ENCODE results near the gene CNGB1. TPM values are rescaled to one million over a fixed set of nuclear protein-coding genes. Genes with fewer than 3 reads are reported as not detected.

CNGB1 gene
- total and polyA plus RNA-seq, 4 donors = 2.1 to 6.5 (median 4.3) TPM

Other genes with a start within 250 kb of the CNGB1 start
- gene KATNB1, start 235.4 kb downstream of the CNGB1 start, total RNA-seq = 10 to 100 TPM; 28.8 to 33.5 TPM
- gene KATNB1, start 235.4 kb downstream of the CNGB1 start, polyA plus RNA-seq (ENCODE audit: insufficient read length in 2 of 2) = 10 to 100 TPM; 52.5 to 52.9 TPM
- gene KIFC3, start 168.6 kb downstream of the CNGB1 start, total RNA-seq = 10 to 100 TPM; 24.3 to 36.4 TPM
- 10 to 100 TPM; 53.6 to 55.7 TPM for gene KIFC3, start 168.6 kb downstream of the CNGB1 start, polyA plus RNA-seq (ENCODE audit: insufficient read length in 2 of 2)
- gene ZNF319, start 29.5 kb upstream of the CNGB1 start, total RNA-seq = 1 to 10 TPM; 3.7 to 4.2 TPM
- gene ZNF319, start 29.5 kb upstream of the CNGB1 start, polyA plus RNA-seq (ENCODE audit: insufficient read length in 2 of 2) = 10 to 100 TPM; 17.3 to 18.1 TPM
- 10 to 100 TPM in 1 of 2 donors, 1 to 10 TPM in 1; 9.6 to 15.0 TPM for gene USB1, start 30.3 kb upstream of the CNGB1 start, total RNA-seq
- gene USB1, start 30.3 kb upstream of the CNGB1 start, polyA plus RNA-seq (ENCODE audit: insufficient read length in 2 of 2) = 10 to 100 TPM; 51.2 to 51.7 TPM
- gene MMP15, start 54.6 kb upstream of the CNGB1 start, total RNA-seq = 10 to 100 TPM; 23.2 to 29.6 TPM
- gene MMP15, start 54.6 kb upstream of the CNGB1 start, polyA plus RNA-seq (ENCODE audit: insufficient read length in 2 of 2) = 10 to 100 TPM; 45.5 to 51.3 TPM
- 10 to 100 TPM; 84.6 to 97.1 TPM for gene CFAP20, start 158.3 kb upstream of the CNGB1 start, total RNA-seq
- gene CFAP20, start 158.3 kb upstream of the CNGB1 start, polyA plus RNA-seq (ENCODE audit: insufficient read length in 2 of 2) = 100 to 1,000 TPM; 118 to 122 TPM
- gene CSNK2A2, start 227.0 kb upstream of the CNGB1 start, total RNA-seq = 10 to 100 TPM; 25.0 to 30.2 TPM
- gene CSNK2A2, start 227.0 kb upstream of the CNGB1 start, polyA plus RNA-seq (ENCODE audit: insufficient read length in 2 of 2) = 10 to 100 TPM; 46.8 to 56.3 TPM